GM18502 (cell line): ENCODE results near the gene ZNF865.
"Not testable (repeated sequence)": the region's sequence is repeated elsewhere in the genome, so short reads cannot be mapped to it uniquely, and the experiment has no call there.

ENCODE experiments used
- ATAC-seq: cut with Tn5 transposase; IDR thresholded peaks from one replicate; pipeline ENCODE4 v1.9.1; 2021; ENCODE audit warnings: mild to moderate bottlenecking; ENCODE audit not compliant: unreplicated experiment, poor library complexity

Gene ZNF865

GRCh38 chr19:55605637-55606470 lies at the start of gene ZNF865:
Gene ZNF865 (plus strand): TSS chr19:55605647. CDS start chr19:55613619, 7,972 bp downstream.
- ATAC-seq = peak; percentile 30

- ATAC-seq = no peak
Measured at GRCh38 chr19:55559684-55560083, 45.8 kb upstream of the ZNF865 start.

GRCh38 chr19:55563261-55563690 lies 42.2 kb upstream of the ZNF865 start:
- ATAC-seq = no peak

- ATAC-seq = no peak
Measured at GRCh38 chr19:55566823-55567222, 38.6 kb upstream of the ZNF865 start.

- ATAC-seq = no peak
Measured at GRCh38 chr19:55567708-55568328, 37.6 kb upstream of the ZNF865 start.

- ATAC-seq = not testable (repeated sequence)
Measured at GRCh38 chr19:55569477-55569876, 36.0 kb upstream of the ZNF865 start.

GRCh38 chr19:55573929-55574328 lies 31.5 kb upstream of the ZNF865 start:
- ATAC-seq = not testable (repeated sequence)

- no peak for ATAC-seq
Measured at GRCh38 chr19:55576746-55577145, 28.7 kb upstream of the ZNF865 start.

GRCh38 chr19:55578031-55578760 lies 27.3 kb upstream of the ZNF865 start:
- no peak for ATAC-seq

- ATAC-seq = no peak
Measured at GRCh38 chr19:55578761-55579747, 26.4 kb upstream of the ZNF865 start.

- ATAC-seq = peak; percentile 32
Measured at GRCh38 chr19:55579766-55580621, 25.5 kb upstream of the ZNF865 start.

- ATAC-seq = peak; percentile 54
Measured at GRCh38 chr19:55580628-55581144, 24.8 kb upstream of the ZNF865 start, which contains the start of gene ZNF579. Gene ZNF579 (minus strand): TSS chr19:55580848. CDS start chr19:55579639, 1,209 bp downstream.

GRCh38 chr19:55581145-55581822 lies 24.2 kb upstream of the ZNF865 start:
- ATAC-seq = peak; percentile 34

- ATAC-seq = no peak
Measured at GRCh38 chr19:55581823-55582223, 23.6 kb upstream of the ZNF865 start.

- not testable (repeated sequence) for ATAC-seq
Measured at GRCh38 chr19:55582284-55582683, 23.2 kb upstream of the ZNF865 start.

- not testable (repeated sequence) for ATAC-seq
Measured at GRCh38 chr19:55583897-55584296, 21.6 kb upstream of the ZNF865 start.

- no peak for ATAC-seq
Measured at GRCh38 chr19:55584871-55585270, 20.6 kb upstream of the ZNF865 start.
